Mesenchymal stem cell (in vitro differentiated cells and primary cell): Measurements from ENCODE around the gene HAUS5.
"Not testable (repeated sequence)": the region's sequence is repeated elsewhere in the genome, so short reads cannot be mapped to it uniquely, and the experiment has no call there.

ENCODE experiments used
- DNase-seq: peaks from one replicate; pipeline ENCODE4 v3.0.0-alpha.2; 2013
- H2AFZ ChIP-seq: one replicate; pipeline ENCODE4 v1.6.1; 2013; ENCODE audit warnings: low read depth, mild to moderate bottlenecking, control low read depth, inconsistent platforms, low read length, moderate library complexity
- H2AK5ac ChIP-seq: 2 replicates; pipeline ENCODE4 v1.6.1; 2013; ENCODE audit warnings: low read length, moderate library complexity, mild to moderate bottlenecking, inconsistent platforms; ENCODE audit not compliant: severe bottlenecking
- H2BK120ac ChIP-seq: one replicate; pipeline ENCODE4 v1.6.1; 2013; ENCODE audit warnings: low read depth, mild to moderate bottlenecking, inconsistent platforms, low read length, moderate library complexity
- H2BK12ac ChIP-seq, 2 experiments: one replicate each; pipeline ENCODE4 v1.6.1; 2013; ENCODE audit warnings: inconsistent platforms in 2 of 2, low read length in 2 of 2, mild to moderate bottlenecking in 2 of 2, moderate library complexity in 2 of 2, control low read depth in 1 of 2
- H2BK15ac ChIP-seq: one replicate; pipeline ENCODE4 v1.6.1; 2013; ENCODE audit warnings: mild to moderate bottlenecking, low read depth, inconsistent platforms; ENCODE audit not compliant: poor library complexity, severe bottlenecking
- H2BK5ac ChIP-seq: 2 replicates; pipeline ENCODE4 v1.6.1; 2013; ENCODE audit warnings: low read depth, mild to moderate bottlenecking, low read length, control low read depth, inconsistent platforms; ENCODE audit not compliant: poor library complexity, severe bottlenecking
- H3K14ac ChIP-seq, 2 experiments: one replicate each; pipeline ENCODE4 v1.6.1; 2013; ENCODE audit warnings: inconsistent platforms in 2 of 2, low read length in 2 of 2, control low read depth in 1 of 2, mild to moderate bottlenecking in 1 of 2, moderate library complexity in 1 of 2
- H3K18ac ChIP-seq, 2 experiments: one replicate each; pipeline ENCODE4 v1.6.1; 2013; ENCODE audit warnings: inconsistent platforms in 2 of 2, low read length in 2 of 2, control low read depth in 1 of 2, low read depth in 1 of 2, mild to moderate bottlenecking in 1 of 2
- H3K23ac ChIP-seq, 2 experiments: one replicate each; pipeline ENCODE4 v1.6.1; 2013; ENCODE audit warnings: inconsistent platforms in 2 of 2, low read length in 2 of 2, mild to moderate bottlenecking in 2 of 2, moderate library complexity in 2 of 2, control low read depth in 1 of 2
- H3K27ac ChIP-seq: 2 replicates; pipeline ENCODE4 v1.5.1; 2013; ENCODE audit warnings: mild to moderate bottlenecking, moderate library complexity, low read length, control low read depth, inconsistent platforms; ENCODE audit not compliant: poor library complexity, severe bottlenecking
- H3K27me3 ChIP-seq, 2 experiments: 2 replicates each; pipeline versions ENCODE4 v1.6.1 to v1.7.0; 2013; ENCODE audit warnings: low read length in 2 of 2, mild to moderate bottlenecking in 2 of 2, moderate library complexity in 2 of 2, control low read depth in 1 of 2, inconsistent platforms in 1 of 2; ENCODE audit not compliant: control insufficient read depth in 1 of 2, insufficient read depth in 1 of 2
- H3K36me3 ChIP-seq, 2 experiments: 2 replicates each; pipeline versions ENCODE4 v1.6.1 to v1.7.0; 2013; ENCODE audit warnings: low read length in 2 of 2, control low read depth in 1 of 2, inconsistent platforms in 1 of 2, low read depth in 1 of 2, mild to moderate bottlenecking in 1 of 2; ENCODE audit not compliant: insufficient read depth in 2 of 2, control insufficient read depth in 1 of 2
- H3K4ac ChIP-seq, 2 experiments: one replicate each; pipeline ENCODE4 v1.6.1; 2013; ENCODE audit warnings: inconsistent platforms in 2 of 2, low read length in 2 of 2, mild to moderate bottlenecking in 2 of 2, moderate library complexity in 2 of 2, control low read depth in 1 of 2, low read depth in 1 of 2
- H3K4me1 ChIP-seq: 2 replicates; pipeline ENCODE4 v1.6.1; 2013; ENCODE audit warnings: low read depth, low read length, control low read depth; ENCODE audit not compliant: control insufficient read depth, insufficient read depth
- H3K4me2 ChIP-seq: 2 replicates; pipeline ENCODE4 v1.6.1; 2013; ENCODE audit warnings: low read length, mild to moderate bottlenecking, inconsistent platforms; ENCODE audit not compliant: poor library complexity, severe bottlenecking
- H3K4me3 ChIP-seq, 2 experiments: 2 replicates each; pipeline versions ENCODE4 v1.5.1 to v1.7.0; 2013; ENCODE audit warnings: low read length in 2 of 2, mild to moderate bottlenecking in 2 of 2, control low read depth in 1 of 2, low read depth in 1 of 2; ENCODE audit not compliant: insufficient read depth in 1 of 2
- H3K79me1 ChIP-seq: replicated peaks from 2 replicates; pipeline ENCODE4 v1.6.1; 2013; ENCODE audit warnings: mild to moderate bottlenecking, control low read depth, low read length, inconsistent platforms; ENCODE audit not compliant: poor library complexity, severe bottlenecking
- H3K9ac ChIP-seq: 2 replicates; pipeline ENCODE4 v1.7.0; 2013; ENCODE audit warnings: mild to moderate bottlenecking, low read length, moderate library complexity
- H3K9me3 ChIP-seq: 2 replicates; pipeline ENCODE4 v1.7.0; 2013; ENCODE audit warnings: mild to moderate bottlenecking, low read length; ENCODE audit not compliant: control insufficient read depth
- H4K8ac ChIP-seq: one replicate; pipeline ENCODE4 v1.6.1; 2013; ENCODE audit warnings: inconsistent platforms, mild to moderate bottlenecking, low read length, moderate library complexity
- H4K91ac ChIP-seq: one replicate; pipeline ENCODE4 v1.6.1; 2013; ENCODE audit warnings: mild to moderate bottlenecking, low read length, inconsistent platforms
- whole genome bisulfite sequencing: methylation state at CpG from one replicate; pipeline ENCODE4 v1.1.7; 2013; ENCODE audit warnings: mixed read lengths; 5-methylcytosine and 5-hydroxymethylcytosine counted together

HAUS5 gene

GRCh38 chr19:35645680-35646511 is 33.4 kb downstream of the HAUS5 start:
- H3K9ac ChIP-seq = no peak overlapping the region
- H3K18ac ChIP-seq = no peak overlapping the region
- no peak overlapping the region for H2BK120ac ChIP-seq
- H3K14ac ChIP-seq = no peak overlapping the region
- DNase-seq = no peak
- WGBS = 74% methylated on average over 6 of the region's 7 CpGs
- H3K27ac ChIP-seq = no peak overlapping the region
- H2AK5ac ChIP-seq = no peak overlapping the region
- H3K36me3 ChIP-seq = peaks cover 1 to 9% of the 10 kb centered on the region in 2 experiments
- H3K4ac ChIP-seq = no peak overlapping the region
- no peak overlapping the region for H3K4me2 ChIP-seq
- no peaks in the 10 kb centered on the region for H3K9me3 ChIP-seq
- no peak overlapping the region for H2BK15ac ChIP-seq
- no peak overlapping the region for H3K4me3 ChIP-seq
- H4K8ac ChIP-seq = peak overlapping the region; percentile 4
- H2BK5ac ChIP-seq = no peak overlapping the region
- no peak overlapping the region for H3K23ac ChIP-seq
- H4K91ac ChIP-seq = no peak overlapping the region
- H3K79me1 ChIP-seq = peaks cover 4% of the 10 kb centered on the region
- peak overlapping the region; percentile 4 to 34 for H2BK12ac ChIP-seq
- peaks cover 23% of the 10 kb centered on the region for H3K4me1 ChIP-seq
- no peak overlapping the region for H2AFZ ChIP-seq
- H3K27me3 ChIP-seq = no peaks in the 10 kb centered on the region

- H3K4me2 ChIP-seq = peak within 1 kb of the TSS; percentile 59
- no peak within 1 kb of the TSS for H2AK5ac ChIP-seq
- WGBS = under 1% methylated on average over 46 of the region's 46 CpGs
- H3K9me3 ChIP-seq = no peaks in the 10 kb centered on the region
- no peak within 1 kb of the TSS for H3K23ac ChIP-seq
- peak within 1 kb of the TSS; percentile 12 to 48 for H3K18ac ChIP-seq
- H3K4ac ChIP-seq = peak within 1 kb of the TSS in 1 of 2 experiments; percentile 78
- peak within 1 kb of the TSS; percentile 43 for H3K27ac ChIP-seq
- no peaks in the 10 kb centered on the region for H3K27me3 ChIP-seq
- peak; percentile 99 for DNase-seq
- peak within 1 kb of the TSS; percentile 74 to 96 for H3K4me3 ChIP-seq
- H2BK120ac ChIP-seq = no peak within 1 kb of the TSS
- peak within 1 kb of the TSS; percentile 80 for H2AFZ ChIP-seq
- peak within 1 kb of the TSS; percentile 96 for H3K9ac ChIP-seq
- peaks cover 9% of the 10 kb centered on the region for H3K4me1 ChIP-seq
- peak within 1 kb of the TSS in 1 of 2 experiments; percentile 55 for H2BK12ac ChIP-seq
- no peak within 1 kb of the TSS for H4K91ac ChIP-seq
- H3K36me3 ChIP-seq = peaks cover 13 to 19% of the 10 kb centered on the region in 2 experiments
- peaks cover 13% of the 10 kb centered on the region for H3K79me1 ChIP-seq
- no peak within 1 kb of the TSS for H2BK5ac ChIP-seq
- H4K8ac ChIP-seq = no peak within 1 kb of the TSS
- H3K14ac ChIP-seq = no peak within 1 kb of the TSS
- no peak within 1 kb of the TSS for H2BK15ac ChIP-seq
Measured at GRCh38 chr19:35648017-35648961, 35.8 kb downstream of the HAUS5 start, which contains the start of gene COX6B1. TSS of gene COX6B1 (plus strand) at chr19:35648323. CDS start at chr19:35651244, 2,921 bp downstream.

DNA sequence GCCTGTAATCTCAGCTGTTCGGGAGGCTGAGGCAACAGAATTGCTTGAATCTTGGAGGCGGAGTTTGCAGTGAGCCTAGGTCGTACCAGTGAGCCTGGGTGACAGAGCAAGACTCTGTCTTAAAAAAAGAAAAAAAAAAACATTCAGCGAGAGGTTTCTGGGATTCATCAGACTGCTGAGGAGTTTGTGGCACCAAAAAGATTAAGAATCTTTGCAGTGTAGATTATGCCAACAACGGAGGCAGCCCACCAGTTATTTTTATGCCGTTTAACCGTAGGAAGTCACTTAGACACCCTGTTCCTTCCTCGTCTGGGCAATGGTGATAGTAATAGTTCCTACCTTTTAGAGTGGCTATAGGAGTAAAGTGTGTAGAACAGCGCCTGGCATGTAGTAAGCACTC is 38.0 kb downstream of the HAUS5 start:
- H2BK15ac ChIP-seq = no peak overlapping the region
- no peak overlapping the region for H2AFZ ChIP-seq
- H3K18ac ChIP-seq = no peak overlapping the region
- H3K4me2 ChIP-seq = no peak overlapping the region
- H3K9me3 ChIP-seq = no peaks in the 10 kb centered on the region
- H3K4me3 ChIP-seq = no peak overlapping the region
- H3K23ac ChIP-seq = no peak overlapping the region
- no peak overlapping the region for H3K4ac ChIP-seq
- H3K79me1 ChIP-seq = peaks cover 20% of the 10 kb centered on the region
- no peak overlapping the region for H2BK120ac ChIP-seq
- peaks cover 27 to 37% of the 10 kb centered on the region in 2 experiments for H3K36me3 ChIP-seq
- no peak overlapping the region for H3K27ac ChIP-seq
- no peak for DNase-seq
- H4K91ac ChIP-seq = no peak overlapping the region
- H3K9ac ChIP-seq = no peak overlapping the region
- H3K27me3 ChIP-seq = no peaks in the 10 kb centered on the region
- H2BK12ac ChIP-seq = no peak overlapping the region
- WGBS = 96% methylated on average over 9 of the region's 9 CpGs
- H3K4me1 ChIP-seq = peaks cover 3% of the 10 kb centered on the region
- no peak overlapping the region for H2BK5ac ChIP-seq
- H3K14ac ChIP-seq = no peak overlapping the region
- no peak overlapping the region for H4K8ac ChIP-seq
- no peak overlapping the region for H2AK5ac ChIP-seq

DNA sequence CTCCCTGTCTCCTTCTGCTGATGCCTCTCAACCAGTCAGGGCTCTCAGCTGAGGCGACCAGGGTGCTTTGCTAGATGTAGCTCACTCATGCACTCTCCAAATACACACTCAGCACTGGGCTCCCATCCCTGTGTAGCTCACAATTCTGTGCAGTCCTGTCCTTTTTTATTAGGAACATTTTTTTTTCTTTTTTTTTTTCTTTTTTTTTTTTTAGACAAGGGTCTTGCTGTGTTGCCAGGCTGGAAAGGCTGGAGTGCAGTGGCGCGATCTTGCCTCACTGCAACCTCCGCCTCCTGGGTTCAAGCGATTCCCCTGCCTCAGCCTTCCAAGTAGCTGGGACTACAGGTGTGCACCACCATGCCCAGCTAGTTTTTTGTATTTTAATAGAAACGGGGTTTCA is 42.3 kb downstream of the HAUS5 start:
- not testable (repeated sequence) for H2BK15ac ChIP-seq, H3K27me3 ChIP-seq, H3K4ac ChIP-seq, H2AFZ ChIP-seq, H2AK5ac ChIP-seq, H2BK120ac ChIP-seq, H3K4me3 ChIP-seq, H3K23ac ChIP-seq, H3K9me3 ChIP-seq, H4K91ac ChIP-seq, H3K14ac ChIP-seq, H4K8ac ChIP-seq, DNase-seq, H2BK12ac ChIP-seq, H3K27ac ChIP-seq, H3K9ac ChIP-seq, H3K4me1 ChIP-seq, H3K4me2 ChIP-seq, H3K18ac ChIP-seq, H2BK5ac ChIP-seq
- WGBS = 98% methylated on average over 6 of the region's 6 CpGs
- H3K36me3 ChIP-seq = peaks cover 58 to 77% of the 10 kb centered on the region in 2 experiments
- peaks cover 30% of the 10 kb centered on the region for H3K79me1 ChIP-seq
